Measurements from ENCODE around the gene CCDC187. TPM values are rescaled to one million over a fixed set of nuclear protein-coding genes. Genes with fewer than 3 reads are reported as not detected.
A peak's percentile ranks its signal among the peaks of the same experiment; 100 is the strongest.

Gene CCDC187
- total RNA-seq, 4 donors from 2014 or later: 0.13 to 0.45 TPM; not detected in 2

DNA sequence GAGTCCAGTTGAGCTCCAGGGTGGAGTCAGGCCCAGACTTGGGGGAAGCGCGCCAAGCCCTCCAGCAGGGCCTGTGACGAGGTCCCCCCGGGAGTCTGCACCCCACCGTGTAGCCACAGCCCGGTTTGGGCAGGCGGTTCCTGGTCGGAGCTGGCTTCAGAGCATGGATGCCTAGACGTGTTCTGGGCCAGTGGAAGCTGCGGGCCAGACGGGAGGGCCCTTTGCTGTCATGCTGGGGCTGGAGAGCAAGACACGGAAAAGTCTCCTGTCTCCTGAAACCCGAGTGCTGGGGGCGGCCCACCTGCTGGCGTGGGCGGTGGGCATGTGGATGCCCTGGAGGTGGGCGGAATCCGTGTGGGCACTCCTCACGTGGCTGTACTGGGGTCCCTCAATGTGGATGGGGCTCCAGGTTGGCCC is 25.3 kb upstream of the CCDC187 start:
- no peaks in the 10 kb centered on the region for H3K9me3 ChIP-seq

DNA sequence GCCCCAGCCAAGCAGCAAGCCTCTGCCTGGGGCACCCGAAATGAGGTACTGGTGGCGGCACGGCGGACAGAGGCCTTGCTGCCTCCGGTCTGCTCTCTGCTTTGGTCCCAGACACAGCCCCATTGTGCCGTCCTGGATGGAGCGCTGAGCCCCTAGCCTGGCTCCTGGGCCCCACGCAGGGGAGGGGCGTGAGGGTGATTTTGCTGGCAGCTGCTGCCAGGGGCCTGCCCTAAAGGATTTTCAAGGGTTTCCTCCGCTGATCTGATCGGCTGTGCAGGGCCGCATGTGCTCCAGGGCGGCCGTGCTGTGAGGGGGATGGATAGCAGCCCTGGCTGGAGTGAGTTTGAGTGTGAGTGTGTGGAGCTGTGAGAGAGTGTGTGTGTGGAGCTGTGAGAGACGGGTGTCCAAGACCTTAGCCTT is 24.7 kb upstream of the CCDC187 start:
- Histone ChIP-seq H3K36me3 (no peaks in the 10 kb centered on the region), H3K4me1 (peaks cover 39% of the 10 kb centered on the region), H3K4me3 (peak overlapping the region; percentile 70), H3K9me3 (no peaks in the 10 kb centered on the region), H3K27ac (peak overlapping the region; percentile 70), H3K27me3 (no peaks in the 10 kb centered on the region)
- TF ChIP-seq POLR2A (IDR thresholded peaks at IDR 0.05) (no peak), POLR2AphosphoS5 (IDR thresholded peaks at IDR 0.05) (no peak), EP300 (IDR thresholded peaks at IDR 0.05) (no peak)
- TF ChIP-seq, protein P1, sequence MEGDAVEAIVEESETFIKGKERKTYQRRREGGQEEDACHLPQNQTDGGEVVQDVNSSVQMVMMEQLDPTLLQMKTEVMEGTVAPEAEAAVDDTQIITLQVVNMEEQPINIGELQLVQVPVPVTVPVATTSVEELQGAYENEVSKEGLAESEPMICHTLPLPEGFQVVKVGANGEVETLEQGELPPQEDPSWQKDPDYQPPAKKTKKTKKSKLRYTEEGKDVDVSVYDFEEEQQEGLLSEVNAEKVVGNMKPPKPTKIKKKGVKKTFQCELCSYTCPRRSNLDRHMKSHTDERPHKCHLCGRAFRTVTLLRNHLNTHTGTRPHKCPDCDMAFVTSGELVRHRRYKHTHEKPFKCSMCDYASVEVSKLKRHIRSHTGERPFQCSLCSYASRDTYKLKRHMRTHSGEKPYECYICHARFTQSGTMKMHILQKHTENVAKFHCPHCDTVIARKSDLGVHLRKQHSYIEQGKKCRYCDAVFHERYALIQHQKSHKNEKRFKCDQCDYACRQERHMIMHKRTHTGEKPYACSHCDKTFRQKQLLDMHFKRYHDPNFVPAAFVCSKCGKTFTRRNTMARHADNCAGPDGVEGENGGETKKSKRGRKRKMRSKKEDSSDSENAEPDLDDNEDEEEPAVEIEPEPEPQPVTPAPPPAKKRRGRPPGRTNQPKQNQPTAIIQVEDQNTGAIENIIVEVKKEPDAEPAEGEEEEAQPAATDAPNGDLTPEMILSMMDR (IDR thresholded peaks at IDR 0.05): no peak
- no peak for DNase-seq (ENCODE audit: low spot score in 2 of 2)
- 23% methylated on average over 3 of the region's 15 CpGs for WGBS

More for the DNA sequence above, 25.3 kb upstream of the CCDC187 start:
- Histone ChIP-seq H3K27me3 (no peaks in the 10 kb centered on the region), H3K36me3 (no peaks in the 10 kb centered on the region), H3K27ac (no peak overlapping the region), H3K4me3 (peak overlapping the region; percentile 70), H3K4me1 (peaks cover 35% of the 10 kb centered on the region)
- 88% methylated on average over 5 of the region's 19 CpGs for WGBS
- DNase-seq (ENCODE audit: low spot score in 2 of 2): no peak
- TF ChIP-seq, protein P1 (IDR thresholded peaks at IDR 0.05): no peak
- TF ChIP-seq POLR2AphosphoS5 (IDR thresholded peaks at IDR 0.05) (no peak), EP300 (IDR thresholded peaks at IDR 0.05) (no peak), POLR2A (IDR thresholded peaks at IDR 0.05) (no peak)

DNA sequence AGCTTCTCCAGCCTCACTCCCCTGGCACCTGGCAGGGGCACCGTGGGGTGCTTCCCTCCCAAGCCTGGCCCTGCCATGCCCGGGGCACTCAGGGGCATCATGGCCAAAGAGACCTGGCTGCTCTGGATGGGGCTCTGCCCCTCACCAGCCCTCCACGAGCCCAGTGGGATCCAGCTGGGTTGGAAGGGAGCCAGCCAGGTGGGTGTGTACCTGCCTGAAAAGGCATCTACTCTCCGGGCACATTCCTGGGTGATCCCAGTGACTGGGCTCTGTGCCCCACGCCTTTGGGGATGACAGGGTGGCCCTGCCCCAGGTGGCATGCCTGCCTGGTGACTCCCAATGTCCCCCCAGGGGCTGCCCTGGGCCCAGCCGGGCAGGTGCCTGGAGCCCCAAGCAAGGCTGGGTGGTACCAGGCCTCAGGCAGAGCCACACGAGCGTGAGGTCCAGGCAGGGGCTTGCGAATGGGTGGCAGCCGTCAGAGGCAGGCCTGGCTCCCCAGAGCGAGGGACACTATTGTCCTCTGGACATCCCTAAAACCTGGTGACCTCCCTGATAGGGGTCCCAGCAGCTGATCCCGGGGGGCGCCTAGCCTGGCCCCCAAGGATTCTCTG is 24.2 kb upstream of the CCDC187 start:
- TF ChIP-seq EP300 (IDR thresholded peaks at IDR 0.05): no peak
- TF ChIP-seq, protein P1 (IDR thresholded peaks at IDR 0.05): no peak
- TF ChIP-seq POLR2A (IDR thresholded peaks at IDR 0.05): no peak
- TF ChIP-seq POLR2AphosphoS5 (IDR thresholded peaks at IDR 0.05): no peak
- Histone ChIP-seq H3K4me3 (peak overlapping the region; percentile 70), H3K27me3 (no peaks in the 10 kb centered on the region), H3K36me3 (no peaks in the 10 kb centered on the region), H3K4me1 (peaks cover 44% of the 10 kb centered on the region), H3K9me3 (no peaks in the 10 kb centered on the region), H3K27ac (peak overlapping the region; percentile 70)
- no CpG with 5 or more reads among the region's 13 CpGs for WGBS
- DNase-seq (ENCODE audit: low spot score in 2 of 2): no peak

DNA sequence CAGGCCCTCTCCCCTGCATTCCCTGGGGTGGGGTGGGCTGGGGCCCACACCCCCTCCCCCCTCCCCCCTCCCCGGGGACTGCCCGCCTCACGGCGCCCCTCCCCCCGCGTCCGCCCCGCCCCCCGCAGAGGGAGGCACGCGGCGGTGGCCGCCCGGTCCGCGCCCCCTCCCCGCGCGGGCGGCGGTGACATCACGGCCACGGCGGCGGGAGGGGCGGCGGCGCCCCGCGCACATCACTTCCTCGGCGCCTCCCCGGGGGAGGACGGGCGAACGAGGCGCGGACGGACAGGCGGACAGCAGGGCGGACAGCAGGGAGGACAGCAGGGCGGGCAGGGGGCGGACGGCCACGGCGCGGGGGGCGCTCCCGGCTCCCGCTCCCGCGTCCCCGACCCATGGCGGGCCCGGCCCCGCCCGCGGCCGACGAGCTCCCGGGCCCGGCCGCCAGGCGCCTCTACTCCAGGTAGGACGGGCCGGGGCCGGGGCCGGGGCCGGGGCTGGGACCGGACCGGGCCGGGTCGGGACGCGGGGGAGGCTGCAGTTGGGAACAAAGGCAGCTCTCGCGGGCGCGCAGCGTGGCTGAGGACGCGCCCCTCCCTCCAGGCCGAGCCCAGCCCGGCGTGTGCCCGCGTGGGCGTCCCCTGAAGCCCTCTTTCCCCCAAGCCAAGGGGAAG is 23.5 kb upstream of the CCDC187 start, which contains the start of gene GPSM1:
TSS of gene GPSM1 (plus strand) at position 236 of the 671 bp plus-strand sequence. CDS start at position 393, 157 bp downstream.
- Histone ChIP-seq H3K36me3 (no peaks in the 10 kb centered on the region), H3K27me3 (no peaks in the 10 kb centered on the region), H3K27ac (peak within 1 kb of the TSS; percentile 70), H3K9me3 (no peaks in the 10 kb centered on the region), H3K4me3 (peak within 1 kb of the TSS; percentile 70), H3K4me1 (peaks cover 49% of the 10 kb centered on the region)
- WGBS: 0% methylated on average over 25 of the region's 88 CpGs
- peak in 1 of 2 donors; percentile 34 for TF ChIP-seq POLR2A (IDR thresholded peaks at IDR 0.05)
- no peak for TF ChIP-seq EP300 (IDR thresholded peaks at IDR 0.05)
- no peak for DNase-seq (ENCODE audit: low spot score in 2 of 2)

DNA sequence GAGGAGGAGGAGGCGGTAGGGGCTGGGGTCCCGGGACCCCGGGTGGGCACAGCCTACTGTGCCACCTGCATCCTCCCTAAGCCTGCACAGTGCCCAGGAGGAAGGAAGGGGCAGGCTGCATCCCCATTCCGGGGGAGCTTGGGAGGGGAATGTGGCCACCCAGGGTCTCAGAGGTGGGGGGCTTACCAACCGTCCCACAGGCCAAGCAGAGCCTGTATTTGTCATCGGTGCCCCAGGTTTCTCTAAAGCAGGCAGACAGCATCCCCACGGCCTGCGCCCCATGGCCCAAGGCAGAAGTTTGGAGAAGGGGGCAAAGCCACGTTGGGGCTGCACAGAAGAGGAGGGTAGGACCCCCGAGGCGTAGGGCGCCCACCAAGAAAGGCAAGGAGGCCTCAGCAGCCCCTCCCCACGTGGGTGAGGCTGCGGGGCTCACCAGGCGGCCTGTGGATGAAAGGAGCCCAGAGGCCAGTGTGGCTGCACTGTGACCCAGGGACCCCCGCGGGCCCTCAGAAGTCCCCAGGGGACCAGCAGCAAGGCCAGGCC is 22.9 kb upstream of the CCDC187 start:
- Histone ChIP-seq H3K27ac (peak overlapping the region; percentile 70), H3K4me3 (peak overlapping the region; percentile 70), H3K36me3 (no peaks in the 10 kb centered on the region), H3K9me3 (no peaks in the 10 kb centered on the region), H3K4me1 (peaks cover 49% of the 10 kb centered on the region), H3K27me3 (no peaks in the 10 kb centered on the region)
- DNase-seq (ENCODE audit: low spot score in 2 of 2): no peak
- 30% methylated on average over 2 of the region's 17 CpGs for WGBS
- no peak for TF ChIP-seq EP300 (IDR thresholded peaks at IDR 0.05)
- TF ChIP-seq POLR2A (IDR thresholded peaks at IDR 0.05): no peak
- TF ChIP-seq POLR2AphosphoS5 (IDR thresholded peaks at IDR 0.05): no peak
- TF ChIP-seq, protein P1 (IDR thresholded peaks at IDR 0.05): no peak
